HFF-Myc (cell line): Measurements from ENCODE around the gene SERPINE2.

ENCODE experiments used
- DNase-seq: peaks from one replicate; pipeline ENCODE4 v3.0.0-alpha.2; 2011; ENCODE audit warnings: low read depth; ENCODE audit errors: extremely low read depth
- H3K4me3 ChIP-seq: replicated peaks from 2 replicates; pipeline ENCODE4 v1.5.1; 2011; ENCODE audit warnings: low read depth, mild to moderate bottlenecking, control low read depth, low read length
- CTCF ChIP-seq: IDR thresholded peaks from 2 replicates; pipeline ENCODE4 v1.5.1; 2012; ENCODE audit warnings: mild to moderate bottlenecking, low read depth, low read length, control low read depth; ENCODE audit errors: missing control alignments

SERPINE2 gene

GRCh38 chr2:223980803-223981202, 58.3 kb downstream of the SERPINE2 start:
- no peak for TF ChIP-seq CTCF
- DNase-seq, result no peak
- H3K4me3 ChIP-seq, result no peak overlapping the region

DNA sequence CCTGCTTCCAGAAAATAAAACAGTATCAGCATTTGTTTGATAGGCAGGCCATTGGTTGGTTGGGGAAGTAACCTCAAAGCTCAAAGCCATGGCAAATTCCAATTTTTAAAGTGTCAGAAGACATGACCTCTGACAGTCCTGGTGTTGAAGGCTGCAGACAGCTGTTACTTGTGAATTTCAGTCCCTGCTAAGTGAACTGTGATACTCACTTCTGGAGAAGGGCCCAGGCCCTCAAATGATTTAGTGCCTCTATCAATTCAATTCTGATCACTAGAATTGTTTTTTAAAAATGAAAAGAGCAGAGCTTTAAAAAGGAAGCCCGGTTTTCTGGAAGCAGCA, 58.7 kb downstream of the SERPINE2 start:
- DNase-seq, result no peak
- no peak for TF ChIP-seq CTCF
- no peak overlapping the region for H3K4me3 ChIP-seq

- DNase-seq, result no peak
- no peak for TF ChIP-seq CTCF
- H3K4me3 ChIP-seq, result no peak overlapping the region
Measured at GRCh38 chr2:223979730-223980396, 59.2 kb downstream of the SERPINE2 start.

GRCh38 chr2:223978451-223978850, 60.6 kb downstream of the SERPINE2 start:
- no peak for DNase-seq
- TF ChIP-seq CTCF, result no peak

GRCh38 chr2:223976635-223977226, 62.4 kb downstream of the SERPINE2 start:
- DNase-seq, result no peak
- TF ChIP-seq CTCF, result no peak
- H3K4me3 ChIP-seq, result no peak overlapping the region

More at GRCh38 chr2:223978451-223978850, 60.6 kb downstream of the SERPINE2 start:
- H3K4me3 ChIP-seq, result no peak overlapping the region

- no peak for DNase-seq
- no peak overlapping the region for H3K4me3 ChIP-seq
- no peak for TF ChIP-seq CTCF
Measured at GRCh38 chr2:223973606-223974005, 65.5 kb downstream of the SERPINE2 start.
